ENCODE data around the gene NACC1.

GRCh38 chr19:13090511-13091231, 27.4 kb upstream of the NACC1 start:
- TF ChIP-seq CTCF (IDR thresholded peaks at IDR 0.05; ENCODE audit: low read length), result no peak
- no peak for TF ChIP-seq EZH2phosphoT487 (IDR thresholded peaks at IDR 0.05; ENCODE audit: low read length)

Measured in MM.1S (cell line).